ENCODE data around the gene TBX19. TPM values are rescaled to one million over a fixed set of nuclear protein-coding genes. Genes with fewer than 3 reads are reported as not detected.
A peak's percentile ranks its signal among the peaks of the same experiment; 100 is the strongest.
"Not testable (repeated sequence)": the region's sequence is repeated elsewhere in the genome, so short reads cannot be mapped to it uniquely, and the experiment has no call there.

The TBX19 gene
- total RNA-seq, 1 donor from 2014 or later: 2.0 TPM

DNA sequence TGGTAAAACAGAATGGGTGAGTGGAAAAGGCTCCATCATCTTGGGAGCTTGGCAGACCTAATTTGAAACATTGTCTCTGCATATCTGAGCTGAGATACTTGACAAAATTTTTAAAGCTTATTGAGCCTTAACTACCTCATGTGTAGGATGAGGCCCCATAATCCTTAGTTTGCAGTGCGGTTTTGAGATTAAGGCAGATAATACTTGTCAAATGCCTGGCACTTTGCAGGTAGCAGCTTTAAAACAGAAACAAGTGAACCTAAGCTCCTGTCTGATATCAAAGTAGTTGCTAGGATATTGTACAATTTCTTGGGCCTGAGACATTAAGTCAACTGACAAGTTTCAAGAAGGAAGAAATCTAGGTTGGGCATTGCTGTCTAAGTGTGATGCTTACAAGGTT is 65.3 kb downstream of the TBX19 start:
- no peak overlapping the region for H3K27ac Mint-ChIP-seq
- TF ChIP-seq CTCF (IDR thresholded peaks at IDR 0.05; ENCODE audit: unreplicated experiment): no peak

GRCh38 chr1:168347630-168348029 is 67.0 kb downstream of the TBX19 start:
- TF ChIP-seq CTCF (IDR thresholded peaks at IDR 0.05; ENCODE audit: unreplicated experiment): no peak
- no peak overlapping the region for H3K27ac Mint-ChIP-seq
- peaks cover 12% of the 10 kb centered on the region for H3K27me3 Mint-ChIP-seq
- no peak overlapping the region for H3K4me3 Mint-ChIP-seq (ENCODE audit: low read depth)
- H3K36me3 Mint-ChIP-seq (ENCODE audit: insufficient read depth): no peaks in the 10 kb centered on the region
- DNase-seq (ENCODE audit: low spot score, unreplicated experiment): no peak
- H3K4me1 Mint-ChIP-seq (ENCODE audit: low read depth): no peaks in the 10 kb centered on the region
- peaks cover 10% of the 10 kb centered on the region for H3K9me3 Mint-ChIP-seq (ENCODE audit: low read depth)

More for the DNA sequence above, 65.3 kb downstream of the TBX19 start:
- Mint-ChIP-seq H3K4me3 (ENCODE audit: low read depth) (no peak overlapping the region), H3K9me3 (ENCODE audit: low read depth) (peaks cover 10% of the 10 kb centered on the region), H3K27me3 (peaks cover 18% of the 10 kb centered on the region), H3K36me3 (ENCODE audit: insufficient read depth) (no peaks in the 10 kb centered on the region), H3K4me1 (ENCODE audit: low read depth) (no peaks in the 10 kb centered on the region)
- no peak for DNase-seq (ENCODE audit: low spot score, unreplicated experiment)

DNA sequence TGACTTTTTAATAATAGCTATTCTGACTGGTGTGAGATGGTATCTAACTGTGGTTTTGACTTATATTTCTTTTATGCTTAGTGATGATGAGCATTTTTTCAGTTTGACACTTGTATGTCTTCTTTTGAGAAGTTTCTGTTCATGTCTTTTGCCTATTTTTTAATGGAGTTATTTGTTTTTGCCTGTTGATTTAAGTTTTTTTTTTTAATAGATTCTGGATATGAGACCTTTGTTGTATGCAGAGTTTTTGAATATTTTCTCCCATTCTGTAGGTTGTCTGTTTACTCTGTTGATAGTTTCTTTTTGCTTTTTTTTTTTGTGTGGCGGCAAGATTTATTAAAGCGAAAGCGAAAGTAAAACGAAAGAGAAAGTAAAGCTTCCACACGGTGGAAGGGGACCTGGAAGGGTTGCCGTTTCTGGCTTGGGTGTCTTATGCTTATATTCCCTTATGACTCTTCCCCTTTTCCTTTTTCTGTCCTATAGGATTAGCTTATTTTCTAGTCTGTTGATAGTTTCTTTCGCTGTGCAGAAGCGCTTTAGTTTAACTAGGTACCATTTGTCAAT is 67.6 kb downstream of the TBX19 start:
- H3K9me3 Mint-ChIP-seq (ENCODE audit: low read depth): peaks cover 10% of the 10 kb centered on the region

DNA sequence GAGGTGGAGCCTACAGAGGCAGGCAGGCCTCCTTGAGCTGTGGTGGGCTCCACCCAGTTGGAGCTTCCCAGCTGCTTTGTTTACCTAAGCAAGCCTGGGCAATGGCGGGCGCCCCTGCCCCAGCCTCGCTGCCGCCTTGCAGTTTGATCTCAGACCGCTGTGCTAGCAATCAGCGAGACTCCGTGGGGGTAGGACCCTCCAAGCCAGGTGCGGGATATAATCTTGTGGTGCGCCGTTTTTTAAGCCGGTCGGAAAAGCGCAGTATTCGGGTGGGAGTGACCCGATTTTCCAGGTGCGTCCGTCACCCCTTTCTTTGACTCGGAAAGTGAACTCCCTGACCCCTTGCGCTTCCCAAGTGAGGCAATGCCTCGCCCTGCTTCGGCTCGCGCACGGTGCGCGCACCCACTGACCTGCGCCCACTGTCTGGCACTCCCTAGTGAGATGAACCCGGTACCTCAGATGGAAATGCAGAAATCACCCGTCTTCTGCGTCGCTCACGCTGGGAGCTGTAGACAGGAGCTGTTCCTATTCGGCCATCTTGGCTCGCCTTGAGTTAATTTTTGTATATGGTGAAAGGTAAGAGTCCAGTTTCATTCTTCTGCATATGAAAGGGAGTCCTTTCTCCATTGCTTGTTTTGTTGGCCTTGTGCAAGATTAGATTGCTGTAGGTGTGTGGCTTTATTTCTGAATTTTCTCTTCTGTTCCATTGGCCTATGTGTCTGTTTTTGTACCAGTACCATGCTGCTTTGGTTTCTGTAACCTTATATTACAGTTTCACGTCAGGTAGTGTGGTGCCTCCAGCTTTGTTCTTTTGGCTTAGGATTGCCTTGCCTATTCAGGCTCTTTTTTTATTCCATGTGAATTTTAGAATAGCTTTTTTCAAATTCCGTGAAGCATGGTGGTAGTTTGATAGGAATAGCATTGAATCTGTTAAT is 73.9 kb downstream of the TBX19 start:
- peak overlapping the region; percentile 74 for H3K4me3 Mint-ChIP-seq (ENCODE audit: low read depth)
- not testable (repeated sequence) for H3K27me3 Mint-ChIP-seq; H3K9me3 Mint-ChIP-seq (ENCODE audit: low read depth); H3K4me1 Mint-ChIP-seq (ENCODE audit: low read depth); H3K36me3 Mint-ChIP-seq (ENCODE audit: insufficient read depth); DNase-seq (ENCODE audit: low spot score, unreplicated experiment)
- peak overlapping the region; percentile 88 for H3K27ac Mint-ChIP-seq

More for the DNA sequence above, 67.6 kb downstream of the TBX19 start:
- DNase-seq (ENCODE audit: low spot score, unreplicated experiment): no peak
- Mint-ChIP-seq H3K36me3 (ENCODE audit: insufficient read depth) (no peaks in the 10 kb centered on the region), H3K27ac (no peak overlapping the region), H3K4me1 (ENCODE audit: low read depth) (no peaks in the 10 kb centered on the region), H3K4me3 (ENCODE audit: low read depth) (no peak overlapping the region), H3K27me3 (peaks cover 10% of the 10 kb centered on the region)
- TF ChIP-seq CTCF (IDR thresholded peaks at IDR 0.05; ENCODE audit: unreplicated experiment): no peak

DNA sequence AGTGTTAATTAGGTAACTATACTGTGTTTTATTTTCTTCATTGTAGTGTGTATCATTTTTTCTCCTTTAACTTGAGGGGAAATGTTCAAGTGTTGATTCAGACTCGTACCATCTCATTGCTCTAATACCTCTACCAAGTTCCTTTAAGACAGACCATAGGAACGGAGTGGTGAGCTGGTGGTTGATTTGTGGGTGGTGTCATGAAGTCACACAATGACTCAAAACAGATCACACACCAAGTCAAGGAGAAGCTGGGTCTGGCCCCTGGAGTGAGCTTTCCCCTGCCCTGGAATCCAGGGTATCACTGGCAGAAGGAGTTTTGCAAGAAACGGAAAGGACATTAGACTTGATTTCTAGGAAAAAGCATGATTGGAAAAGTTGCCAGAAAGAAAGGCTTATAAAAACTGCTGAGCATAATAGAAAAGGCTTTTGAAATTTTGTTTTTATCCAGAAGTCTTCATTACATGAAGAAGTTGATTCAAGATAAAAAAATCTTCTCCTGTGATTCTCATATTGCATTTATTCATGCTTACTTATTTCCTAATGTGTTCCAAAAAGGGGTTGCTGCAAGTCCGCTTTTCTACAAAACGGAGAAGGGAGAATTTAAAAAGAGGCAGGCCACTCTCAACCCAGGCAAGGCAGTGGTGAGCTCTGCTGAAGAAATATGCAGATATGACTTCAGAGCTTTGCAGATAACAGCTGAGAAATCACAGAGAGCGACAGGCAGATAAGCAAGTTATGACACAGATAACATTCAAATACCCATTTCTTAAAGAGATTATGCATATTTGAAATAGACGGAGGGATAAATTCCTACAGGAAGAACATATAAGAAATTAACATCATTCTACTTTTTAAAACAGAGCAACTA is 79.7 kb downstream of the TBX19 start:
- Mint-ChIP-seq H3K4me1 (ENCODE audit: low read depth) (no peaks in the 10 kb centered on the region), H3K4me3 (ENCODE audit: low read depth) (no peak overlapping the region), H3K9me3 (ENCODE audit: low read depth) (no peaks in the 10 kb centered on the region), H3K27ac (no peak overlapping the region), H3K36me3 (ENCODE audit: insufficient read depth) (no peaks in the 10 kb centered on the region), H3K27me3 (no peaks in the 10 kb centered on the region)
- no peak for DNase-seq (ENCODE audit: low spot score, unreplicated experiment)
- no peak for TF ChIP-seq CTCF (IDR thresholded peaks at IDR 0.05; ENCODE audit: unreplicated experiment)

Data from progenitor cell of endocrine pancreas (in vitro differentiated cells).